Measurements from ENCODE around the gene FNIP1.

DNA sequence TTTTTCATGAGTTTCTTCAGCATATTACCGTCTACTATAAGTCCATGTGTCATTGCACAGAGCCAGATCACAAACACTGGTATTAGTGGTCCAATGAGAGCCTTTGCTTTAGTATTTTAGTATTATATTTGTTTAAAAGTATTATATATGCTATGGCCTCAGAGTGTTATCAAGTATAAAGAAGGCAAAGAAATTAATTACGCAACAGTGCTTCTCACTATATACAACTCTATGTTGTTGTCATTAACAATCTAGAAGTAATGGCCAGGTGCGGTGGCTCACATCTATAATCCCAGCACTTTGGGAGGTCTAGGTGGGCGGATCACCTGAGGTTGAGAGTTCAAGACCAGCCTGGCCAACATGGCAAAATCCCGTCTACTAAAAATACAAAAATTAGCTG, 114.6 kb downstream of the FNIP1 start:
- no peak for TF ChIP-seq EZH2 (IDR thresholded peaks at IDR 0.05; ENCODE audit: low read depth, unreplicated experiment)
- TF ChIP-seq, protein P1, sequence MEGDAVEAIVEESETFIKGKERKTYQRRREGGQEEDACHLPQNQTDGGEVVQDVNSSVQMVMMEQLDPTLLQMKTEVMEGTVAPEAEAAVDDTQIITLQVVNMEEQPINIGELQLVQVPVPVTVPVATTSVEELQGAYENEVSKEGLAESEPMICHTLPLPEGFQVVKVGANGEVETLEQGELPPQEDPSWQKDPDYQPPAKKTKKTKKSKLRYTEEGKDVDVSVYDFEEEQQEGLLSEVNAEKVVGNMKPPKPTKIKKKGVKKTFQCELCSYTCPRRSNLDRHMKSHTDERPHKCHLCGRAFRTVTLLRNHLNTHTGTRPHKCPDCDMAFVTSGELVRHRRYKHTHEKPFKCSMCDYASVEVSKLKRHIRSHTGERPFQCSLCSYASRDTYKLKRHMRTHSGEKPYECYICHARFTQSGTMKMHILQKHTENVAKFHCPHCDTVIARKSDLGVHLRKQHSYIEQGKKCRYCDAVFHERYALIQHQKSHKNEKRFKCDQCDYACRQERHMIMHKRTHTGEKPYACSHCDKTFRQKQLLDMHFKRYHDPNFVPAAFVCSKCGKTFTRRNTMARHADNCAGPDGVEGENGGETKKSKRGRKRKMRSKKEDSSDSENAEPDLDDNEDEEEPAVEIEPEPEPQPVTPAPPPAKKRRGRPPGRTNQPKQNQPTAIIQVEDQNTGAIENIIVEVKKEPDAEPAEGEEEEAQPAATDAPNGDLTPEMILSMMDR (conservative IDR thresholded peaks at IDR 0.05; ENCODE audit: low read depth in 2 of 2), result no peak
- no peak for TF ChIP-seq CREB1 (CRISPR knock-in tag; IDR thresholded peaks at IDR 0.05; ENCODE audit: low read depth)
- no peak for TF ChIP-seq POLR2AphosphoS5 (IDR thresholded peaks at IDR 0.05; ENCODE audit: low read depth)
- TF ChIP-seq, protein P2, sequence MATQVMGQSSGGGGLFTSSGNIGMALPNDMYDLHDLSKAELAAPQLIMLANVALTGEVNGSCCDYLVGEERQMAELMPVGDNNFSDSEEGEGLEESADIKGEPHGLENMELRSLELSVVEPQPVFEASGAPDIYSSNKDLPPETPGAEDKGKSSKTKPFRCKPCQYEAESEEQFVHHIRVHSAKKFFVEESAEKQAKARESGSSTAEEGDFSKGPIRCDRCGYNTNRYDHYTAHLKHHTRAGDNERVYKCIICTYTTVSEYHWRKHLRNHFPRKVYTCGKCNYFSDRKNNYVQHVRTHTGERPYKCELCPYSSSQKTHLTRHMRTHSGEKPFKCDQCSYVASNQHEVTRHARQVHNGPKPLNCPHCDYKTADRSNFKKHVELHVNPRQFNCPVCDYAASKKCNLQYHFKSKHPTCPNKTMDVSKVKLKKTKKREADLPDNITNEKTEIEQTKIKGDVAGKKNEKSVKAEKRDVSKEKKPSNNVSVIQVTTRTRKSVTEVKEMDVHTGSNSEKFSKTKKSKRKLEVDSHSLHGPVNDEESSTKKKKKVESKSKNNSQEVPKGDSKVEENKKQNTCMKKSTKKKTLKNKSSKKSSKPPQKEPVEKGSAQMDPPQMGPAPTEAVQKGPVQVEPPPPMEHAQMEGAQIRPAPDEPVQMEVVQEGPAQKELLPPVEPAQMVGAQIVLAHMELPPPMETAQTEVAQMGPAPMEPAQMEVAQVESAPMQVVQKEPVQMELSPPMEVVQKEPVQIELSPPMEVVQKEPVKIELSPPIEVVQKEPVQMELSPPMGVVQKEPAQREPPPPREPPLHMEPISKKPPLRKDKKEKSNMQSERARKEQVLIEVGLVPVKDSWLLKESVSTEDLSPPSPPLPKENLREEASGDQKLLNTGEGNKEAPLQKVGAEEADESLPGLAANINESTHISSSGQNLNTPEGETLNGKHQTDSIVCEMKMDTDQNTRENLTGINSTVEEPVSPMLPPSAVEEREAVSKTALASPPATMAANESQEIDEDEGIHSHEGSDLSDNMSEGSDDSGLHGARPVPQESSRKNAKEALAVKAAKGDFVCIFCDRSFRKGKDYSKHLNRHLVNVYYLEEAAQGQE (IDR thresholded peaks at IDR 0.05; ENCODE audit: unreplicated experiment), result no peak
- no peak for TF ChIP-seq EZH2phosphoT487 (IDR thresholded peaks at IDR 0.05; ENCODE audit: unreplicated experiment)

Data from GM23338 (cell line).